Endothelial cell of umbilical vein (primary cell): ENCODE data around the gene TESPA1. TPM values are rescaled to one million over a fixed set of nuclear protein-coding genes. Genes with fewer than 3 reads are reported as not detected.

Source experiments
- BruUV-seq: library from RNA; stranded (reverse); fragments of 400-500 nt; replicated peaks from 2 replicates; lab custom pipeline; 2021; lab: Mats Ljungman, UMichigan
- CTCF ChIA-PET: fragments of 300-600, 350-600 bp; sonication (Branson Sonifier 250); formaldehyde crosslinking; loops from one replicate; lab custom pipeline; 2021; ENCODE audit warnings: antibody characterized with exemption, inconsistent platforms; lab: Charles Lee
- POLR2A ChIA-PET: fragments of 300-600, 350-600 bp; sonication (Branson Sonifier 250); formaldehyde crosslinking; loops from one replicate; lab custom pipeline; 2021; ENCODE audit warnings: antibody characterized with exemption, inconsistent platforms; lab: Charles Lee
- DNase-seq: peaks from one replicate; pipeline ENCODE4 v3.0.0-alpha.2; 2011; ENCODE audit warnings: low read depth, low spot score
- FAIRE-seq: peaks from 2 replicates; lab custom pipeline; 2011; peaks lifted over from hg19 to GRCh38; lab: Jason Lieb, UNC
- H2AFZ ChIP-seq: 2 replicates; pipeline ENCODE4 v1.6.0; 2012; ENCODE audit warnings: low read depth, low read length, control low read depth, inconsistent platforms
- H3K27ac ChIP-seq: 2 replicates; pipeline ENCODE4 v1.5.1; 2011; ENCODE audit warnings: low read depth, mild to moderate bottlenecking, control low read depth, low read length, moderate library complexity; ENCODE audit not compliant: insufficient read depth
- H3K27me3 ChIP-seq, 2 experiments: 2 replicates each; pipeline versions ENCODE4 v1.6.0 to v1.6.1; 2011; ENCODE audit warnings: low read length in 2 of 2, mixed read lengths in 1 of 2; ENCODE audit not compliant: control insufficient read depth in 2 of 2, insufficient read depth in 2 of 2
- H3K36me3 ChIP-seq, 2 experiments: 2 replicates in 1 of 2; 3 replicates in 1 of 2; pipeline ENCODE4 v1.5.1; 2011; ENCODE audit warnings: low read length in 2 of 2, mild to moderate bottlenecking in 1 of 2, moderate library complexity in 1 of 2; ENCODE audit not compliant: control insufficient read depth in 2 of 2, insufficient read depth in 2 of 2; ENCODE audit errors: extremely low read depth in 1 of 2
- H3K4me1 ChIP-seq: 3 replicates; pipeline ENCODE4 v1.5.1; 2011; ENCODE audit warnings: mild to moderate bottlenecking, low read length; ENCODE audit not compliant: control insufficient read depth, insufficient read depth; ENCODE audit errors: extremely low read depth
- H3K4me2 ChIP-seq: 2 replicates; pipeline ENCODE4 v1.6.1; 2011; ENCODE audit warnings: low read length, control low read depth, mixed read lengths; ENCODE audit not compliant: insufficient read depth
- H3K4me3 ChIP-seq, 3 experiments: fragments of 200-600 bp in 1 of 3; sonication (generic), shearing (Covaris generic) in 1 of 3; replicated peaks in 1 of 3; 2 replicates each; pipeline ENCODE4 v1.5.1; 2011 to 2016; ENCODE audit warnings: control low read depth in 3 of 3, low read length in 3 of 3, mild to moderate bottlenecking in 2 of 3, inconsistent platforms in 1 of 3, low read depth in 1 of 3, moderate library complexity in 1 of 3; ENCODE audit not compliant: insufficient read depth in 1 of 3
- H3K79me2 ChIP-seq: 2 replicates; pipeline ENCODE4 v1.6.0; 2012; ENCODE audit warnings: low read length, inconsistent platforms; ENCODE audit not compliant: control insufficient read depth, insufficient read depth
- H3K9ac ChIP-seq: replicated peaks from 2 replicates; pipeline ENCODE3; 2011; ENCODE audit warnings: low read length, control low read depth; ENCODE audit not compliant: insufficient read depth; ENCODE audit errors: extremely low read depth
- H3K9me1 ChIP-seq: replicated peaks from 3 replicates; pipeline ENCODE4 v1.6.0; 2011; ENCODE audit warnings: mild to moderate bottlenecking, low read length; ENCODE audit not compliant: control insufficient read depth, insufficient read depth; ENCODE audit errors: extremely low read depth
- H3K9me3 ChIP-seq: replicated peaks from 2 replicates; pipeline ENCODE4 v1.5.1; 2012; ENCODE audit warnings: low read length, inconsistent platforms; ENCODE audit not compliant: control insufficient read depth, insufficient read depth
- H4K20me1 ChIP-seq: replicated peaks from 2 replicates; pipeline ENCODE3; 2011; ENCODE audit warnings: mild to moderate bottlenecking, low read length; ENCODE audit not compliant: control insufficient read depth, insufficient read depth; ENCODE audit errors: extremely low read depth
- EZH2 ChIP-seq: IDR thresholded peaks from 2 replicates; pipeline ENCODE4 v1.6.1; 2012; ENCODE audit warnings: borderline replicate concordance, low read depth, mild to moderate bottlenecking, moderate library complexity, low read length, inconsistent platforms; ENCODE audit not compliant: severe bottlenecking
- FOS ChIP-seq: IDR thresholded peaks from 2 replicates; pipeline ENCODE4 v1.6.1; 2011; ENCODE audit warnings: mild to moderate bottlenecking, low read length, moderate library complexity, borderline replicate concordance; ENCODE audit not compliant: insufficient read depth
- GATA2 ChIP-seq: IDR thresholded peaks from 2 replicates; pipeline ENCODE4 v1.7.0; 2011; ENCODE audit warnings: low read depth, mild to moderate bottlenecking, moderate library complexity, mixed read lengths, low read length; ENCODE audit not compliant: insufficient read length, insufficient read depth
- JUN ChIP-seq: IDR thresholded peaks from 2 replicates; pipeline ENCODE4 v1.6.1; 2011; ENCODE audit warnings: borderline replicate concordance, low read depth; ENCODE audit not compliant: insufficient read length, insufficient read depth
- MYC ChIP-seq: IDR thresholded peaks from one replicate; pipeline ENCODE4 v1.6.1; 2011; ENCODE audit warnings: mild to moderate bottlenecking, low read depth, low read length
- POLR2A ChIP-seq: IDR thresholded peaks from 2 replicates; pipeline ENCODE4 v1.6.1; 2012; ENCODE audit warnings: low read depth, mild to moderate bottlenecking, control low read depth, low read length
- POLR2AphosphoS5 ChIP-seq: IDR thresholded peaks from 2 replicates; pipeline ENCODE4 v1.6.1; 2012; ENCODE audit warnings: low read depth, mild to moderate bottlenecking, control low read depth, low read length, moderate library complexity; ENCODE audit not compliant: insufficient read depth
- dilution Hi-C: fragments of 300-500 bp; cut with MboI; formaldehyde crosslinking; loops from one replicate; pipeline ENCODE4 v1.15.0; 2019; ENCODE audit warnings: low sequenced_read_pairs; ENCODE audit not compliant: extremely low pct_ligation_motif_present
- intact Hi-C: fragments of 100-400 bp; cut with micrococcal nuclease; formaldehyde crosslinking; loops from one replicate; pipeline ENCODE4 v1.10.0; 2022
- polyA plus RNA-seq, 4 experiments: library from polyadenylated mRNA; depleted of rRNA in 3 of 4; stranded (reverse) in 3 of 4; unstranded in 1 of 4; fragments of >200 nt; gene quantifications; 2 replicates each; pipeline versions ENCODE4 v1.2.1 to v1.2.3, GENCODE V29; 2011 to 2012; ENCODE audit warnings: missing spikeins in 1 of 4
- total RNA-seq: library from RNA; stranded (reverse); gene quantifications from 2 replicates; pipeline ENCODE4 v1.2.3, GENCODE V29; 2021
- TF ChIP-seq, protein P1 (sequence below), 2 donors: IDR thresholded peaks; 1 replicate in 1 of 2; 2 replicates in 1 of 2; pipeline ENCODE4 v1.5.1; 2011; ENCODE audit warnings: low read length in 2 of 2, mild to moderate bottlenecking in 2 of 2, moderate library complexity in 2 of 2, control low read depth in 1 of 2, inconsistent platforms in 1 of 2, low read depth in 1 of 2; ENCODE audit not compliant: insufficient read depth in 1 of 2; ENCODE audit errors: extremely low read depth in 1 of 2
- TF ChIP-seq, protein P2 (sequence below): IDR thresholded peaks from 2 replicates; pipeline ENCODE4 v1.6.1; 2011; ENCODE audit not compliant: insufficient read depth, insufficient read length

The TESPA1 gene
- total and polyA plus RNA-seq, 2 donors (not counting 3 experiments of a cell fraction or from before 2014, with no cell fraction given): not detected

DNA sequence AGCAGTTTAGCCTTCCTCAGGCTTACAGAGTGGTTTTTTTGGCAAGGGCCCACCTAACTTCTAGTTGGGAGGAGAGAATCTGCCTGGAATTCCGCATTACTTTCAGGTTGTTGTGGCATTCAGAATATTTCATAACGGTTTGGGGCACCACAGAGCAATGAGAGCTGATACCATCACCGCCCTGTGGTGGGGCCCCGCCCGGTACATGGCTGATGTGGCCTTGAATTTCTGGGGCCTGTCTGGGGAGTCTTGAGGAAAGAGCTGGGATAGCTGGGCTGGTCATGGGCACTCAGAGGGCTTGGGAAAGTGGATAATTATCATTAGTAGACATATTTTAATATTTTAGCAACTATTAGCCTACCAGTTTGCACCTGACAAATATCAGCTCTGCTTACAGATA is 4.2 kb downstream of the TESPA1 start:
- H3K4me1 ChIP-seq: no peaks in the 10 kb centered on the region
- no peak overlapping the region for H2AFZ ChIP-seq
- H3K9me1 ChIP-seq: no peaks in the 10 kb centered on the region
- H3K79me2 ChIP-seq: no peaks in the 10 kb centered on the region
- H3K36me3 ChIP-seq: no peaks in the 10 kb centered on the region
- intact Hi-C loops (no loop called here), dilution Hi-C loops (no loop called here)
- CTCF ChIA-PET: interaction anchor here (1.4 to 2.1 kb wide), 2 partner anchors 13 to 92 kb away, joined by 3 to 10 read pairs; no protein-coding TSS in a partner anchor
- no peak overlapping the region for H3K4me2 ChIP-seq
- H4K20me1 ChIP-seq: no peaks in the 10 kb centered on the region
- no peaks in the 10 kb centered on the region for H3K9me3 ChIP-seq
- no peak for TF ChIP-seq POLR2A
- no peak for TF ChIP-seq POLR2AphosphoS5
- TF ChIP-seq, protein P1, sequence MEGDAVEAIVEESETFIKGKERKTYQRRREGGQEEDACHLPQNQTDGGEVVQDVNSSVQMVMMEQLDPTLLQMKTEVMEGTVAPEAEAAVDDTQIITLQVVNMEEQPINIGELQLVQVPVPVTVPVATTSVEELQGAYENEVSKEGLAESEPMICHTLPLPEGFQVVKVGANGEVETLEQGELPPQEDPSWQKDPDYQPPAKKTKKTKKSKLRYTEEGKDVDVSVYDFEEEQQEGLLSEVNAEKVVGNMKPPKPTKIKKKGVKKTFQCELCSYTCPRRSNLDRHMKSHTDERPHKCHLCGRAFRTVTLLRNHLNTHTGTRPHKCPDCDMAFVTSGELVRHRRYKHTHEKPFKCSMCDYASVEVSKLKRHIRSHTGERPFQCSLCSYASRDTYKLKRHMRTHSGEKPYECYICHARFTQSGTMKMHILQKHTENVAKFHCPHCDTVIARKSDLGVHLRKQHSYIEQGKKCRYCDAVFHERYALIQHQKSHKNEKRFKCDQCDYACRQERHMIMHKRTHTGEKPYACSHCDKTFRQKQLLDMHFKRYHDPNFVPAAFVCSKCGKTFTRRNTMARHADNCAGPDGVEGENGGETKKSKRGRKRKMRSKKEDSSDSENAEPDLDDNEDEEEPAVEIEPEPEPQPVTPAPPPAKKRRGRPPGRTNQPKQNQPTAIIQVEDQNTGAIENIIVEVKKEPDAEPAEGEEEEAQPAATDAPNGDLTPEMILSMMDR (IDR thresholded peaks at IDR 0.05; ENCODE audit: extremely low read depth in 1 of 2, insufficient read depth in 1 of 2, low read depth in 1 of 2, low read length in 2 of 2): no peak
- TF ChIP-seq FOS: no peak
- TF ChIP-seq, protein P2, sequence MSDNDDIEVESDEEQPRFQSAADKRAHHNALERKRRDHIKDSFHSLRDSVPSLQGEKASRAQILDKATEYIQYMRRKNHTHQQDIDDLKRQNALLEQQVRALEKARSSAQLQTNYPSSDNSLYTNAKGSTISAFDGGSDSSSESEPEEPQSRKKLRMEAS: no peak
- TF ChIP-seq GATA2: no peak
- no peak for TF ChIP-seq JUN
- TF ChIP-seq EZH2: no peak
- no peak for TF ChIP-seq MYC
- DNase-seq (no peak), FAIRE-seq (no peak)
- no peak overlapping the region for H3K27ac ChIP-seq
- POLR2A ChIA-PET: no interaction called here
- H3K9ac ChIP-seq: no peak overlapping the region
- no peak overlapping the region for H3K4me3 ChIP-seq
- H3K27me3 ChIP-seq: peaks cover under 1 to 13% of the 10 kb centered on the region in 2 experiments
- no TSS peak for BruUV-seq
